DND-41 (cell line): ENCODE results near the gene WBP11.

ENCODE experiments used
- ATAC-seq: fragments of 200-7000 bp; cut with Tn5 transposase; 3 replicates; pipeline ENCODE4 v1.9.1; 2021; ENCODE audit warnings: low read depth; ENCODE audit not compliant: insufficient read depth
- DNase-seq: peaks from one replicate; pipeline ENCODE4 v3.0.0-alpha.2; 2020
- H2AFZ ChIP-seq: 2 replicates; pipeline ENCODE4 v1.6.0; 2012; ENCODE audit warnings: low read depth, low read length
- H3K27ac ChIP-seq: 2 replicates; pipeline ENCODE4 v1.5.1; 2012; ENCODE audit warnings: low read length, inconsistent platforms
- H3K27me3 ChIP-seq: fragments of 200-600 bp; sonication (generic); 2 replicates; pipeline ENCODE4 v1.6.0; 2012; ENCODE audit warnings: low read length, mild to moderate bottlenecking, inconsistent platforms; ENCODE audit not compliant: insufficient read depth, poor library complexity
- H3K36me3 ChIP-seq: 2 replicates; pipeline ENCODE4 v1.5.1; 2012; ENCODE audit warnings: low read length, inconsistent platforms; ENCODE audit not compliant: insufficient read depth
- H3K4me1 ChIP-seq: 2 replicates; pipeline ENCODE4 v1.5.1; 2012; ENCODE audit warnings: mild to moderate bottlenecking, low read length; ENCODE audit not compliant: insufficient read depth
- H3K4me2 ChIP-seq: 2 replicates; pipeline ENCODE4 v1.6.0; 2012; ENCODE audit warnings: mild to moderate bottlenecking, moderate library complexity, low read length, inconsistent platforms; ENCODE audit not compliant: insufficient read depth
- H3K4me3 ChIP-seq, 2 experiments: fragments of 200-600 bp in 1 of 2; shearing (Covaris generic) in 1 of 2; 2 replicates each; pipeline ENCODE4 v1.5.1; 2012 to 2016; ENCODE audit warnings: inconsistent platforms in 2 of 2, low read length in 2 of 2, mild to moderate bottlenecking in 2 of 2, low read depth in 1 of 2, moderate library complexity in 1 of 2
- H3K79me2 ChIP-seq: 2 replicates; pipeline ENCODE4 v1.6.0; 2012; ENCODE audit warnings: low read length, inconsistent platforms; ENCODE audit not compliant: insufficient read depth
- H3K9ac ChIP-seq: 2 replicates; pipeline ENCODE4 v1.6.0; 2012; ENCODE audit warnings: low read depth, mild to moderate bottlenecking, inconsistent platforms, low read length, moderate library complexity
- H3K9me3 ChIP-seq: 2 replicates; pipeline ENCODE4 v1.5.1; 2012; ENCODE audit warnings: low read length, moderate library complexity, mild to moderate bottlenecking, inconsistent platforms; ENCODE audit not compliant: insufficient read depth, severe bottlenecking
- H4K20me1 ChIP-seq: 2 replicates; pipeline ENCODE4 v1.6.0; 2012; ENCODE audit warnings: low read length; ENCODE audit not compliant: insufficient read depth
- CTCF ChIP-seq: IDR thresholded peaks from 2 replicates; pipeline ENCODE4 v1.5.1; 2012; ENCODE audit warnings: borderline replicate concordance, low read length, moderate library complexity, mild to moderate bottlenecking; ENCODE audit not compliant: poor library complexity, severe bottlenecking; ENCODE audit errors: extremely low read depth
- EZH2 ChIP-seq: IDR thresholded peaks from 3 replicates; pipeline ENCODE4 v1.6.1; 2012; ENCODE audit warnings: borderline replicate concordance, low read depth, mild to moderate bottlenecking, moderate library complexity, low read length, inconsistent platforms; ENCODE audit not compliant: severe bottlenecking

WBP11 gene

DNA sequence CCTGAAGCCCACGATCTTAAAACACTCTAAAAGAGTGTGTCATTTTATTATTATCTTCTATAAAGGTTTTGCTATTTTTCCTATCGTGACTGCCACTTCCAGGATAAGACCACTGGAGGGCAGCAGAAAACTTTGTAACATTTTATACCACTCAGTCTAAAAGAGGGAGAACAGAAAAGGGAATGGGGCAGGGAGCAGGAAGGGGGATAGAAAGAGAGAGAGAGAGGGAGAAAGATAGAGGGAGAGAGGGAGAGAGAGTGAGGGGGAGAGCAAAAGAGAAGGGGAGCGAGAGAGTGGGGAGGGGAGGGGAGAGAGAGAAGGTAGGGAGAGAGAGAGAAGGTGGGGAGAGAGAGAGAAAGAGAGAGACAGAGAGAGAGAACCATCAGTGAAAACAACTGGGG lies 42.1 kb upstream of the WBP11 start:
- Histone ChIP-seq H3K4me2 (peak overlapping the region; percentile 45), H4K20me1 (no peaks in the 10 kb centered on the region), H3K36me3 (no peaks in the 10 kb centered on the region), H3K27me3 (no peaks in the 10 kb centered on the region), H3K4me3 (no peak overlapping the region), H3K27ac (peak overlapping the region; percentile 65), H3K9ac (no peak overlapping the region), H3K9me3 (no peaks in the 10 kb centered on the region), H2AFZ (peak overlapping the region; percentile 77), H3K4me1 (peaks cover 11% of the 10 kb centered on the region), H3K79me2 (no peaks in the 10 kb centered on the region)
- no peak for TF ChIP-seq EZH2
- peak; percentile 95 for TF ChIP-seq CTCF
- DNase-seq = peak; percentile 63
- peak; percentile 91 for ATAC-seq

GRCh38 chr12:14844401-14844800 lies 41.1 kb upstream of the WBP11 start:
- Histone ChIP-seq H3K9ac (no peak overlapping the region), H3K27ac (no peak overlapping the region), H4K20me1 (no peaks in the 10 kb centered on the region), H2AFZ (no peak overlapping the region), H3K4me2 (no peak overlapping the region), H3K36me3 (no peaks in the 10 kb centered on the region), H3K4me3 (no peak overlapping the region), H3K79me2 (no peaks in the 10 kb centered on the region), H3K27me3 (no peaks in the 10 kb centered on the region), H3K9me3 (no peaks in the 10 kb centered on the region), H3K4me1 (peaks cover 11% of the 10 kb centered on the region)
- TF ChIP-seq CTCF = no peak
- no peak for TF ChIP-seq EZH2
- no peak for ATAC-seq
- DNase-seq = no peak

GRCh38 chr12:14843425-14843887 lies 40.2 kb upstream of the WBP11 start, which contains the start of gene ART4:
ART4 (minus strand) TSS chr12:14843526; CDS start chr12:14843113, 413 bp downstream.
- ATAC-seq = no peak
- Histone ChIP-seq H3K4me1 (peaks cover 11% of the 10 kb centered on the region), H3K27ac (no peak within 1 kb of the TSS), H3K27me3 (no peaks in the 10 kb centered on the region), H3K4me2 (no peak within 1 kb of the TSS), H4K20me1 (no peaks in the 10 kb centered on the region), H3K9me3 (no peaks in the 10 kb centered on the region), H3K4me3 (no peak within 1 kb of the TSS), H3K79me2 (no peaks in the 10 kb centered on the region), H2AFZ (no peak within 1 kb of the TSS), H3K36me3 (no peaks in the 10 kb centered on the region), H3K9ac (no peak within 1 kb of the TSS)
- DNase-seq = no peak
- TF ChIP-seq EZH2 = no peak
- no peak for TF ChIP-seq CTCF

GRCh38 chr12:14842315-14842714 lies 39.0 kb upstream of the WBP11 start:
- Histone ChIP-seq H3K4me3 (no peak overlapping the region), H3K9ac (no peak overlapping the region), H3K79me2 (no peaks in the 10 kb centered on the region), H3K4me1 (peaks cover 11% of the 10 kb centered on the region), H3K27me3 (no peaks in the 10 kb centered on the region), H3K27ac (no peak overlapping the region), H3K9me3 (no peaks in the 10 kb centered on the region), H4K20me1 (no peaks in the 10 kb centered on the region), H2AFZ (no peak overlapping the region), H3K4me2 (no peak overlapping the region), H3K36me3 (no peaks in the 10 kb centered on the region)
- TF ChIP-seq EZH2 (no peak), CTCF (no peak)
- ATAC-seq (no peak), DNase-seq (no peak)
